COLO668 (cell line): ENCODE measurements around the gene RUNX2.

ENCODE experiments used
- DNase-seq: peaks from one replicate; lab custom pipeline; 2025; ENCODE audit not compliant: unreplicated experiment; lab: John Stamatoyannopoulos, UW

The RUNX2 gene

GRCh38 chr6:45576648-45577624 is 248.8 kb downstream of the RUNX2 start:
- no peak for DNase-seq

- DNase-seq: no peak
Measured at GRCh38 chr6:45577836-45578504, 249.8 kb downstream of the RUNX2 start.

- no peak for DNase-seq
Measured at GRCh38 chr6:45584127-45584526, 256.0 kb downstream of the RUNX2 start.

- DNase-seq: no peak
Measured at GRCh38 chr6:45586216-45587171, 258.4 kb downstream of the RUNX2 start.

GRCh38 chr6:45587229-45588060 is 259.3 kb downstream of the RUNX2 start:
- DNase-seq: no peak

- DNase-seq: no peak
Measured at GRCh38 chr6:45589367-45589766, 261.2 kb downstream of the RUNX2 start.

GRCh38 chr6:45590226-45590625 is 262.1 kb downstream of the RUNX2 start:
- DNase-seq: no peak

GRCh38 chr6:45590696-45591184 is 262.6 kb downstream of the RUNX2 start:
- no peak for DNase-seq

GRCh38 chr6:45591306-45591705 is 263.2 kb downstream of the RUNX2 start:
- no peak for DNase-seq

GRCh38 chr6:45591890-45592289 is 263.8 kb downstream of the RUNX2 start:
- DNase-seq: no peak

GRCh38 chr6:45592991-45593390 is 264.9 kb downstream of the RUNX2 start:
- no peak for DNase-seq

- DNase-seq: no peak
Measured at GRCh38 chr6:45595010-45595851, 267.1 kb downstream of the RUNX2 start.

- DNase-seq: no peak
Measured at GRCh38 chr6:45597424-45597823, 269.3 kb downstream of the RUNX2 start.

GRCh38 chr6:45599053-45599452 is 270.9 kb downstream of the RUNX2 start:
- DNase-seq: no peak

GRCh38 chr6:45605971-45606370 is 277.8 kb downstream of the RUNX2 start:
- DNase-seq: no peak

- DNase-seq: no peak
Measured at GRCh38 chr6:45606831-45607400, 278.8 kb downstream of the RUNX2 start.

GRCh38 chr6:45607798-45608197 is 279.7 kb downstream of the RUNX2 start:
- no peak for DNase-seq

GRCh38 chr6:45608252-45608913 is 280.3 kb downstream of the RUNX2 start:
- no peak for DNase-seq
